Measurements from ENCODE around the gene TSPEAR.

Gene TSPEAR

DNA sequence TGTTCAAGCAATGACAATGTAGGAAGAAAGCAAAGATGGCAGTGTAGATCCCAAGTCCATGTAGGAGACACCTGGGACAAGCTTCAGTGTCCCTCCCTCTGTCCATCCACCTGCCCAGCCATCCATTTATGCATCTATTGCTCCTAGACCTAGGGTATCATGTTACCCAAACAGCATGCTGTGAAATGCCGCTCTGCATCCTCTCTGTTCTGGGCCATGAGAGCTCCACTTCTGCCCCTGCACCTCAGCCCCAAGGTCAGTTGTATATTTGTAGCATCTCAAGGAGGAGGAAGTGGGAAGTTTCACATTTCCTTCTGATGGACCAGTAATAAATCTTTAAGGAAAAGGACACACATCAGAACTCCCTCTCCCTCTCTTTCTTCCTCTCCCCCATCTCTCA, 27.9 kb upstream of the TSPEAR start:
- DNase-seq, result no peak

DNA sequence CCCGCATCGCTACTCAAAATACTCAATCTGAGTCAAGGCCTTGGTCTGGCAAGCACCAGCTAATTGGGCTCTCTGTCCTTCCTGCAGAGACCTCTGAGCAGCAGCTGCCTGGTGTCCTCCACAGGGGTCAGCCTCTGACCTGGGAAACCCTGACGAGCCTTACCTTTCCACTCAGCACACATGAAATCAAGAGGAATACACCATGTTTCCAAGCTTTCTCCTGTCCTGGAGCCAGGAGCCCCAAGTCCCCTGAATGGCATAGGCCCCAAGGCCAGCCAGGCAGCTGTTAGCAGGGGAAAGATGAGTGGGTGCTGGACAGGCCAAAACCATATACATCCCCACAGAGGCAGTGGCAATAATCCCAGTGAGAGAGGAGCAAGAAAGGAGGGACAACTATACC, 27.2 kb upstream of the TSPEAR start:
- no peak for DNase-seq

DNA sequence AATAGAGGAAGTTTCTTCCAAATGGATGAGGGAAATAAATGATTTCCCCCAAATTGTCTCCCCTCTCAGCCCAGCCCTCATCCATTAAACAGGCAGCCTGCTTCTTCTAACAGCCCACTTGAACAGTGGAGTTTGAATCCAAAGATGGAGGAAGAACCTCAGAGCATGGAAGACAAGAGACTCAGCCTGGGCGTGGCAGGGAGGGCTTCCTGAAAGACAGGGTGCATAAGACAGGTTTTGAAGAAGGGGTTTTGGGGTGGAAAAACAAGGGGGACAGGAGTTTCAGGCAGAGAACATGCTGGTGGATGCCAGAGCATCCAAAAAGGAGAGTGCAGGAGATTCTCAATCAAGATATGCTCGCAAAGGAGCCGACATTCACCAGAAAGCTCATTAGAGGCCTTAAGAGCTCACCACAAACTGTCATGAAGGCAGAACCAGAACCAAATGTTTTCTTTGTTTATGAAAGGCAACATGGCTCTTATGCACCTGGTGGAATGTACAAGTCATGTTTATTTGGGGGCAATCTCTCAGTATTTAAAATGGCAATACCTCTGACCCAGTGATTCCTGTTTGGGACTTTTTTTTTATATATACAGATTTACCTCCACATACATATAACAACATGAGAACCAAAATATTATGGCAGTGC, 26.5 kb upstream of the TSPEAR start:
- no peak for DNase-seq

GRCh38 chr21:44736291-44737004, 25.1 kb upstream of the TSPEAR start:
- no peak for DNase-seq

GRCh38 chr21:44735821-44736220, 24.4 kb upstream of the TSPEAR start:
- no peak for DNase-seq

- DNase-seq, result no peak
Observed at GRCh38 chr21:44734841-44735240, 23.5 kb upstream of the TSPEAR start.

- no peak for DNase-seq
Observed at GRCh38 chr21:44734026-44734745, 22.8 kb upstream of the TSPEAR start.

- DNase-seq, result no peak
Observed at GRCh38 chr21:44732956-44733355, 21.6 kb upstream of the TSPEAR start.

DNA sequence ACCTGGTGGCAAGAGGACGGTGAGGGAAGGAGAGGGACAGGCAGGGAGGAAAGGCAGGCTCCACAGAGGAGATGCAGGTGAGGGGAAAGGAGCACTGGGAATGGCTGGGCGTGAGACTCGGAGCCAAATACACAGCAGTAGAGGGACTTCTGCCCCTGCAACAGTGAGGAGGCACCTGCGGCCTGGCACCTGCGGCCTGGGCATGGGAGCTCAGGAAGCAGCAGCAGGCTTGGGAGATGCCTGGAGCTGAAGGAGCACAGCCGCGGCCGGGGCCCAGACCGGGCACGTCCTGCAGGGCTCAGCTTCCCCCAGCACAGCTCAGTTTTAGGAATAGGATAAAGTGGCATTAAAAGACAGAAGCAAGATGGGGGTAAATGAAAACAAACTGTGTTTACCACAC, 20.9 kb upstream of the TSPEAR start:
- no peak for DNase-seq

DNA sequence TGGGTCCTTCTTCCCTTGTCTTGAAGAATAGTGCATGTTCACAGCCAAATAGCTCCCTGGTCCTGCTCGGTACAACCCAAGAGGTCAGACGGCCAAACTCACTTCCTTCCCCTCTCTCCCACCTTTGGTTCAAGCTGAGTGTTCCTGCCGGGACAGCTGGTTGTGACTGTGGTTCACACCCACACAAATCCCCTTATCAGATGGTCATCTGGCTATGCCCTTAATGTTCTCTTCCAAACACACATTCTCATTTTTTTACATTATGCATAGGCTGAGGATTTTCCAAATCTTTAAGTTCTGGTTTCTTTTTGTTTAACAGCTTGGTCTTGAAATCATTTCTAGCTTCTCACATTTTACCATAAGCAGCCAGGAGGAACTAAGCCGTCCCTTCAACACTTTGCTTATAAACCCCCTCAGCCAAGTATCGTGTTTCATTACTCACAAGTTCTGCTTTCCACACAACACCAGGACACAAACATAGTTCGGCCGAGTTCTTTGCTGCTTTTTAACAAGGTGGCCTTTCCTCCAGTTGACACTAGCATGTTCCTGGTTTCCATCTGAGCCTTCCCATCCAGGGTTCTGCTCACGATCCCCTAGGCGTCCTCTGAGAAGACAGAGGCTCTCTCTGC, 19.7 kb upstream of the TSPEAR start:
- no peak for DNase-seq

DNA sequence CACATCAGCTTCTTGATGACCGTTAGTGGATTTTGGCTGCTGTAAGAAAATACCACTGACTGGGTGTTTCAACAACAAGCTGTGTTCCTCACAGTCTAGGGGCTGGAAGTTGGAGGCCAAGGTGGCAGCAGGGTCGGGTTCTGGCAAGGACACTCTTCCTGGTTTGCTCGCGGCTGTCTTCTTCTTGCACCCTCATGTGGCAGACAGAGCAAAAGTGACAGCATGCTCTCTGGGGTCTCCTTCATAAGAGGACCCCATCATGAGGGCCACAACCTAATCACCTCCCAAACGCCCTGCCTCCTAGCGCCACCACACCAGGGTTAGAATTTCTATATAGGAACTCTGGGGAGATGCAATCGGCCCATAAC, 18.6 kb upstream of the TSPEAR start:
- no peak for DNase-seq

GRCh38 chr21:44729336-44730027, 18.1 kb upstream of the TSPEAR start:
- no peak for DNase-seq

DNA sequence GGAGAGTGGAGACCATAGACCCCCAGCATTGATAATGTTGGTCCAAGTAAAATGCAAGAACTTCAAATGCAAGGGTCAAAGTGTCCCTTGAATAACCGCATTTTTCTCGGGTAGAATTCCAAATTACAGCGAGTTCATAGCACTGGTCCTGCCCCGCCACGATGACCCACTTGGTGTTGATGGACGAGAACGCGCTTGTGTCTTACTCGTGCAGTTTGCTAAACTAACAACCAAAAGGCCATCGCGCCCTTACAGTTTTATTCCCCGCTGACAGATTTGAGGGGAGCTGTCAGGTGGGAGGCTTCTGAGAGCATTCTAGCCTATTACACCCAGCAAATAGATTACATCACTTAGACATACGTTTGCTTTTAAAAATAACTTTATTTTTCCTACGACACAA, 17.3 kb upstream of the TSPEAR start:
- no peak for DNase-seq

DNA sequence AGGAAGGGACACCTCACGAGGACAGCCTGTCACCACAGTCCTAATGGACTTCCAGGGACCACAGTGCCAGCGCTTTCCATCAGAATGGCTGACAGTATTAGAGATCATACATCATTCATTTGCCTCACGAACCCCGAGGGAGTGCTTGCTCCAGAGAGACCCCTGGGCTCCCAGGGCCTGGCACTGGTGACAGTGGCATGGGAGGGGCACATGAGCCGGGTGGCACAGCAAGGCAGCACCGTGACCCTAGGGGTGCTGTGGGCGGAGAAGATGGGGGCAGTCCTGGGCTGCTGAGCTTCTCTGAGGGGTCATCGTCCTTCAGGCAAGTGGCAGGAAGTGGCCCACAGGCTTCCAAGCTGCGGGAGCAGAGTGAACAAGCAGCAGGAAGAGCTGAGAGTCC, 16.4 kb upstream of the TSPEAR start:
- DNase-seq, result no peak

DNA sequence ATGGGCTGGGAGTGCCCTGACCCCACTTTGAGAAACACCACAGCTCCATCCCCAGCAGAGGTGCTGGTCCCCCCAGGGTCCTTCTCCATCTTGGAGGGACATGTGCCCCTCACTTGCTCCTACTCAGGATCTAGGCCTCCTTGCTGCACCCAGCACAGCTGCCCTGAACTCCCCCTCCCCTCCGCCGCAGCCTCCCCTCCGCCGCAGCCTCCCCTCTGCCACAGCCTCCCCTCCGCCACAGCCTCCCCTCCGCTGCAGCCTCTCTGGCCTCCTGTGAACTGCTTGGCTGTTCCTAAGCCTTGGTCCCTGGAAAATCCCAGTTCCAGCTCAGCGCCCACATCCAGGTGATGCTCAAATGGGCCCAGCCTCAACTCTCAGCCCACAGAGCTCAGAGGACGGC, 15.9 kb upstream of the TSPEAR start:
- DNase-seq, result no peak

GRCh38 chr21:44726826-44727225, 15.5 kb upstream of the TSPEAR start:
- no peak for DNase-seq

DNA sequence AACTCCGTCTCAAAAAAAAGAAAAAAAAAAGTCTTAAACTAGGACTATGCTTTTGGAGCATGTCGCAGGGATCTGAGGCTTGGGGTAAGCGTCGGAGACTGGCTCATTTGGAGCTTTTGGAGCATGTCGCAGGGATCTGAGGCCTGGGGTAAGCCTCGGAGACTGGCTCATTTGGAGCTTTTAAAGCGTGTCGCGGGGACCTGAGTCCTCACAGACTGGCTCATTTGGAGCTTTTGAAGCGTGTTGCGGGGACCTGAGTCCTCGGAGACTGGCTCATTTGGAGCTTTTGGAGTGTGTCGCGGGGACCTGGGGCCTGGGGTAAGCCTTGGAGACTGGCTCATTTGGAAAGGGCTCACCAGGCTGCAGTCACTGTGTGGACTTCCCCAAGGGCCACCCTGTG, 13.6 kb upstream of the TSPEAR start:
- DNase-seq, result no peak

DNA sequence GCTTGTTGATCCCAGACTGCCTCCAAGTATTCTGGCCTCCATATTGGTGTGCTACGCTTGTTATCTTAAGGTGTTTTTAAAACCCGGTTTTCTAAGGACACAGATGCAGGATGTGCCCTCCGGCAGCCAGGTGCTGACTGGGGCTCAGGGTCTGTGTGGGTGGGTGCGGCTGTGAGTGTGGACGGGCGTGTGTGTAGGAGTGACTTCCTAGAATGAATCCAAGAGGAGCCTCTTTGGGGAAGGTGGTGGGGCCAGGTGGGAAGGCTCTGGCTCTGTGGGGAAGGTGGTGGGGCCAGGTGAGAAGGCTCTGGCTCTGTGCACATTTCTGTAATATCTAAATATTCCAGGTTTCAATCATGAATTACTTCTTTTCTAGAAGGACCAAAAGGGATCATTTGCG, 12.8 kb upstream of the TSPEAR start:
- DNase-seq, result no peak

GRCh38 chr21:44723177-44724131, 12.1 kb upstream of the TSPEAR start:
- DNase-seq, result no peak

GRCh38 chr21:44722731-44723130, 11.4 kb upstream of the TSPEAR start:
- no peak for DNase-seq

- no peak for DNase-seq
Observed at GRCh38 chr21:44720170-44720569, 8.8 kb upstream of the TSPEAR start.

DNA sequence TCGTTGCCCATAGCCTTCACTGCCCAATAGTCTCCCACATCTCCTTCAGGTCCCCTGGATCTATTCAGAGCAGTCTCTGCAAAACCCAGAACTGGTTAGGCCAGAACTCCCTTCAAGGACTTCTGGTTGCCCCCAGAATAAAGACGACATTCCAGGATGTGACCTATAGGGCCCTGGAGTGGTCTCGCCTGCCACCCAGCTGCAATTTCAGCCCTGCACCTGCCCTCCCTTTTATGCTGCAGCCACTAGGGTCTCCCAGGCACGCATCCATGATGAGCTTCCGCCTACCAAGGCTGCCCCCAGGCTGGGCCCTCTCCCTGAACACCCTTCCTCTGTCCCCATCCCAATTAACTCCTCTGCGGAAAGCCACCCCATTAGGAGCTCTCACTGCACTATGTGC, 7.2 kb upstream of the TSPEAR start:
- DNase-seq, result no peak
